Memory B cell (primary cell): ENCODE measurements around the gene RGCC.

Experiments
- ATAC-seq: fragments of 150-1000 bp; cut with Tn5 transposase; 2 replicates; pipeline ENCODE4 v1.10.0; 2021; ENCODE audit warnings: low read depth, mild to moderate bottlenecking, moderate library complexity
- DNase-seq, 2 donors: peaks; one replicate each; pipeline ENCODE4 v3.0.0; 2022; ENCODE audit warnings: low spot score in 2 of 2
- H3K27ac Mint-ChIP-seq: one replicate; pipeline ENCODE4 v1.8.0; 2022; ENCODE audit warnings: mild to moderate bottlenecking, moderate library complexity, mixed read lengths
- H3K27me3 Mint-ChIP-seq: one replicate; pipeline ENCODE4 v1.8.0; 2022; ENCODE audit warnings: mixed read lengths
- H3K36me3 Mint-ChIP-seq: one replicate; pipeline ENCODE4 v1.8.0; 2022; ENCODE audit warnings: mild to moderate bottlenecking, mixed read lengths
- H3K4me1 Mint-ChIP-seq: one replicate; pipeline ENCODE4 v1.8.0; 2022; ENCODE audit warnings: mixed read lengths
- H3K4me3 Mint-ChIP-seq: one replicate; pipeline ENCODE4 v1.8.0; 2022; ENCODE audit warnings: mild to moderate bottlenecking, moderate library complexity, mixed read lengths
- H3K9me3 Mint-ChIP-seq: one replicate; pipeline ENCODE4 v1.8.0; 2022; ENCODE audit warnings: mixed read lengths

Gene RGCC

GRCh38 chr13:41505209-41505835, 48.0 kb downstream of the RGCC start:
- no peak for ATAC-seq
- DNase-seq = no peak
- Mint-ChIP-seq H3K4me3 (no peak overlapping the region), H3K27me3 (no peaks in the 10 kb centered on the region), H3K9me3 (peaks cover 3% of the 10 kb centered on the region), H3K27ac (no peak overlapping the region), H3K36me3 (no peaks in the 10 kb centered on the region), H3K4me1 (peaks cover 32% of the 10 kb centered on the region)

GRCh38 chr13:41506312-41506711, 49.0 kb downstream of the RGCC start:
- Mint-ChIP-seq H3K36me3 (no peaks in the 10 kb centered on the region), H3K4me1 (peaks cover 23% of the 10 kb centered on the region), H3K27ac (no peak overlapping the region), H3K4me3 (no peak overlapping the region), H3K9me3 (peaks cover 3% of the 10 kb centered on the region), H3K27me3 (no peaks in the 10 kb centered on the region)
- DNase-seq = no peak
- no peak for ATAC-seq

- H3K4me3 Mint-ChIP-seq = no peak overlapping the region
- H3K27ac Mint-ChIP-seq = no peak overlapping the region
- ATAC-seq (no peak), DNase-seq (no peak)
- no peaks in the 10 kb centered on the region for H3K27me3 Mint-ChIP-seq
- peaks cover 2% of the 10 kb centered on the region for H3K9me3 Mint-ChIP-seq
- no peaks in the 10 kb centered on the region for H3K36me3 Mint-ChIP-seq
- no peaks in the 10 kb centered on the region for H3K4me1 Mint-ChIP-seq
Observed at GRCh38 chr13:41509971-41510370, 52.6 kb downstream of the RGCC start.

GRCh38 chr13:41511827-41512226, 54.5 kb downstream of the RGCC start:
- Mint-ChIP-seq H3K4me3 (no peak overlapping the region), H3K27me3 (no peaks in the 10 kb centered on the region), H3K4me1 (no peaks in the 10 kb centered on the region), H3K9me3 (no peaks in the 10 kb centered on the region), H3K27ac (no peak overlapping the region), H3K36me3 (no peaks in the 10 kb centered on the region)
- DNase-seq (no peak), ATAC-seq (no peak)

- no peaks in the 10 kb centered on the region for H3K36me3 Mint-ChIP-seq
- DNase-seq (peak; percentile 30 to 50), ATAC-seq (peak; percentile 99)
- H3K4me1 Mint-ChIP-seq = peaks cover 3% of the 10 kb centered on the region
- H3K4me3 Mint-ChIP-seq = no peak overlapping the region
- no peak overlapping the region for H3K27ac Mint-ChIP-seq
- no peaks in the 10 kb centered on the region for H3K9me3 Mint-ChIP-seq
- H3K27me3 Mint-ChIP-seq = peaks cover 1% of the 10 kb centered on the region
Observed at GRCh38 chr13:41512441-41512840, 55.1 kb downstream of the RGCC start.

- Mint-ChIP-seq H3K4me3 (no peak overlapping the region), H3K9me3 (no peaks in the 10 kb centered on the region), H3K4me1 (peaks cover 3% of the 10 kb centered on the region), H3K27me3 (peaks cover 1% of the 10 kb centered on the region), H3K27ac (no peak overlapping the region), H3K36me3 (no peaks in the 10 kb centered on the region)
- ATAC-seq (no peak), DNase-seq (no peak)
Observed at GRCh38 chr13:41513600-41513999, 56.2 kb downstream of the RGCC start.

GRCh38 chr13:41514853-41515395, 57.6 kb downstream of the RGCC start:
- no peaks in the 10 kb centered on the region for H3K36me3 Mint-ChIP-seq
- H3K4me3 Mint-ChIP-seq = no peak overlapping the region
- H3K9me3 Mint-ChIP-seq = no peaks in the 10 kb centered on the region
- H3K27me3 Mint-ChIP-seq = peaks cover 1% of the 10 kb centered on the region
- H3K4me1 Mint-ChIP-seq = peaks cover 3% of the 10 kb centered on the region
- ATAC-seq (no peak), DNase-seq (no peak)
- peak overlapping the region; percentile 38 for H3K27ac Mint-ChIP-seq

- ATAC-seq (no peak), DNase-seq (no peak)
- Mint-ChIP-seq H3K4me3 (no peak overlapping the region), H3K4me1 (peaks cover 3% of the 10 kb centered on the region), H3K27me3 (peaks cover 1% of the 10 kb centered on the region), H3K9me3 (no peaks in the 10 kb centered on the region), H3K27ac (no peak overlapping the region), H3K36me3 (no peaks in the 10 kb centered on the region)
Observed at GRCh38 chr13:41515491-41516139, 58.3 kb downstream of the RGCC start.

GRCh38 chr13:41516166-41516565, 58.8 kb downstream of the RGCC start:
- DNase-seq = no peak
- Mint-ChIP-seq H3K4me1 (peaks cover 3% of the 10 kb centered on the region), H3K27ac (no peak overlapping the region), H3K9me3 (no peaks in the 10 kb centered on the region), H3K36me3 (no peaks in the 10 kb centered on the region), H3K27me3 (peaks cover 1% of the 10 kb centered on the region), H3K4me3 (no peak overlapping the region)
- ATAC-seq = no peak

- Mint-ChIP-seq H3K4me1 (peaks cover 3% of the 10 kb centered on the region), H3K9me3 (no peaks in the 10 kb centered on the region), H3K27ac (no peak overlapping the region), H3K4me3 (no peak overlapping the region), H3K27me3 (peaks cover 1% of the 10 kb centered on the region), H3K36me3 (no peaks in the 10 kb centered on the region)
- DNase-seq = no peak
- ATAC-seq = no peak
Observed at GRCh38 chr13:41516760-41517159, 59.4 kb downstream of the RGCC start.

- DNase-seq (no peak), ATAC-seq (no peak)
- Mint-ChIP-seq H3K36me3 (no peaks in the 10 kb centered on the region), H3K27ac (no peak overlapping the region), H3K27me3 (peaks cover 1% of the 10 kb centered on the region), H3K4me3 (no peak overlapping the region), H3K9me3 (peaks cover under 1% of the 10 kb centered on the region), H3K4me1 (peaks cover 4% of the 10 kb centered on the region)
Observed at GRCh38 chr13:41520016-41520659, 62.8 kb downstream of the RGCC start.
